Measurements from ENCODE around the gene SFSWAP.

SFSWAP gene

DNA sequence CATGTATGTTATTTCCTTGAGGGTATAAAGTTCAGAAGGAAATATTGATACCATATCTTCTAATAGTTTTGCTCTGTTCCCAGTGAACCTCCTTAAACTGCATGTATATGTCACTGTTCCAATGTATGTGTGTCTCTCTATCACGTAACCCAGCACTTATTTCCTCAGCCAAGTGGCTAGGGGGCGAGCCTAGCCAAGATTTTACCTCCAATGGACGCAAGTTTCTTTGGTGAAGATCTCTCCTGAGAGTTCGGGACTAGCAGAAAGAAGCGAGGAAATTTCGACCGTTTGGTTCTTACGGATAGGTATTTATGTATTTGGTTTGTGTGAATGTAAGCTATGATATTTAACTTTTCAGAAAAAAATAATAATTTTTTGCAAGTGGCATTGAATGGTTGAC lies 2.5 kb downstream of the SFSWAP start:
- TF ChIP-seq, protein P1, sequence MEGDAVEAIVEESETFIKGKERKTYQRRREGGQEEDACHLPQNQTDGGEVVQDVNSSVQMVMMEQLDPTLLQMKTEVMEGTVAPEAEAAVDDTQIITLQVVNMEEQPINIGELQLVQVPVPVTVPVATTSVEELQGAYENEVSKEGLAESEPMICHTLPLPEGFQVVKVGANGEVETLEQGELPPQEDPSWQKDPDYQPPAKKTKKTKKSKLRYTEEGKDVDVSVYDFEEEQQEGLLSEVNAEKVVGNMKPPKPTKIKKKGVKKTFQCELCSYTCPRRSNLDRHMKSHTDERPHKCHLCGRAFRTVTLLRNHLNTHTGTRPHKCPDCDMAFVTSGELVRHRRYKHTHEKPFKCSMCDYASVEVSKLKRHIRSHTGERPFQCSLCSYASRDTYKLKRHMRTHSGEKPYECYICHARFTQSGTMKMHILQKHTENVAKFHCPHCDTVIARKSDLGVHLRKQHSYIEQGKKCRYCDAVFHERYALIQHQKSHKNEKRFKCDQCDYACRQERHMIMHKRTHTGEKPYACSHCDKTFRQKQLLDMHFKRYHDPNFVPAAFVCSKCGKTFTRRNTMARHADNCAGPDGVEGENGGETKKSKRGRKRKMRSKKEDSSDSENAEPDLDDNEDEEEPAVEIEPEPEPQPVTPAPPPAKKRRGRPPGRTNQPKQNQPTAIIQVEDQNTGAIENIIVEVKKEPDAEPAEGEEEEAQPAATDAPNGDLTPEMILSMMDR (IDR thresholded peaks at IDR 0.05): no peak
- no peak overlapping the region for H3K27ac ChIP-seq
- no peak for DNase-seq (ENCODE audit: low spot score)
- H3K4me3 ChIP-seq: no peak overlapping the region

DNA sequence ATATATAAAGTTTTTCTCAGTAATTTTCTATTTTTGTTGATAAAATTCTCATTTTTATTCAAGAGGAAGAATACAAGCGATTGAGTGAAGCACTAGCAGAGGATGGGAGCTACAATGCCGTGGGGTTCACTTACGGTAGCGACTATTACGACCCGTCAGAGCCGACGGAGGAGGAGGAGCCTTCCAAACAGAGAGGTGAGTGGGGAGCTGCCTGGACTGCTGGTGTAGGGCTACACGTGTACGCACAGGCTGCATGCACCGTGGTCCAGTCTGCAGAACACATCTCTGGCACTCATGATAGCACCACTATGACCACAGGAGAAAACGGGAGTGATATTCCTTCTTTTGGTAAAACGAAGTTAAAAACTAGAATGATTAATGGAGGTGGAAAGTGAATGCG lies 3.9 kb downstream of the SFSWAP start:
- TF ChIP-seq, protein P1 (IDR thresholded peaks at IDR 0.05): no peak
- no peak for DNase-seq (ENCODE audit: low spot score)
- no peak overlapping the region for H3K4me3 ChIP-seq
- no peak overlapping the region for H3K27ac ChIP-seq

- H3K4me3 ChIP-seq: no peak overlapping the region
- no peak overlapping the region for H3K27ac ChIP-seq
- no peak for DNase-seq (ENCODE audit: low spot score)
- TF ChIP-seq, protein P1 (IDR thresholded peaks at IDR 0.05): no peak
These were observed 5.4 kb downstream of the SFSWAP start for GRCh38 chr12:131716282-131716681.

- no peak overlapping the region for H3K27ac ChIP-seq
- no peak overlapping the region for H3K4me3 ChIP-seq
- TF ChIP-seq, protein P1 (IDR thresholded peaks at IDR 0.05): no peak
- DNase-seq (ENCODE audit: low spot score): no peak
These were observed 9.4 kb downstream of the SFSWAP start for GRCh38 chr12:131720241-131720640.

DNA sequence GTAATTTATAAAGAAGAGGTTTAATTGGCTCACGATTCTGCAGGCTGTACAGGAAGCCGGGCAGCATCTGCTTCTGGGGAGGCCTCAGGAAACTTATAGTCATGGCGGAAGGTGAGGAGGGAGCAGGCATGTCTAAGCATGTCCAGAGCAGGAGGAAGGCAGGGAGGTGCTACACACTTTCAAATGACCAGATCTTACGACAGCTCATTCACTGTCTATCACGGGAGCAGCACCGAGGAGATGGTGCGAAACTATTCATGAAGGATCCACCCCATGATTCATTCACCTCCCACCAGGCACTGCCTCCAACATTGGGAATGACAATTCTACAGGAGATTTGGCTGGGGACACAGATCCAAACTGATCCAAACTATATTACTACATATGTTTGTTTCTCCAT lies 10.0 kb downstream of the SFSWAP start:
- no peak overlapping the region for H3K27ac ChIP-seq
- TF ChIP-seq, protein P1 (IDR thresholded peaks at IDR 0.05): no peak
- DNase-seq (ENCODE audit: low spot score): no peak
- H3K4me3 ChIP-seq: no peak overlapping the region

GRCh38 chr12:131721548-131721947 lies 10.7 kb downstream of the SFSWAP start:
- DNase-seq (ENCODE audit: low spot score): no peak
- no peak overlapping the region for H3K27ac ChIP-seq
- TF ChIP-seq, protein P1 (IDR thresholded peaks at IDR 0.05): no peak
- H3K4me3 ChIP-seq: no peak overlapping the region

DNA sequence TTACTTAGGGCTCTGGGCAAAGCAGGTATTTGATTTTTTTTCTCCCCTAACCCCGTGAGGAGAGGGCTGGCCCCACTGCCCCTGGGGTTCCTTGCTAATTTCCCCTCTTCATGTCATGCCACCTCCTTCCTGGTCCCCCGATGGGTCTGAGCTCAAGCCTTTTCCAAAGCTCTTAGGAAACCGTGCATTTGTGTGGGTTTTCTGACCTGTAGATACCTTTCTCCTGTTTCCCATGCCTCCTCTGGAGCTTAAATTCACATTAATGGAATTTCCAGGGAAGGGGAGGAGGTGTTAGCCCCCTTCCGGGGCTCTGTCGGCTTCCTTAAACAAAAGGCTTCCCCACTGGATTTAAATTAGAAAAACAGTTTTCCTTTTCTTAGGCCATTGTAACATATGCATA lies 12.6 kb downstream of the SFSWAP start:
- H3K4me3 ChIP-seq: no peak overlapping the region
- DNase-seq (ENCODE audit: low spot score): no peak
- H3K27ac ChIP-seq: no peak overlapping the region
- TF ChIP-seq, protein P1 (IDR thresholded peaks at IDR 0.05): no peak
